Adrenal gland (tissue), 12 donors: ENCODE measurements around the gene FAM118A. TPM values are rescaled to one million over a fixed set of nuclear protein-coding genes. Genes with fewer than 3 reads are reported as not detected.

ENCODE experiments used
- DNase-seq, 7 donors: peaks; one replicate each; pipeline ENCODE4 v3.0.0-alpha.2; 2019 to 2020
- H3K27ac ChIP-seq, 5 donors: fragments of 200-600 bp; sonication (generic) in 4 of 5; 1 replicate in 3 of 5; 2 replicates in 2 of 5; pipeline versions ENCODE4 v1.5.1 to v1.8.0; 2016 to 2020; ENCODE audit warnings: mild to moderate bottlenecking in 1 of 5
- H3K27me3 ChIP-seq: fragments of 200-600 bp; 2 replicates; pipeline ENCODE4 v1.8.0; 2021
- H3K36me3 ChIP-seq, 2 donors: fragments of 200-600 bp; replicated peaks in 1 of 2; 1 replicate in 1 of 2; 2 replicates in 1 of 2; pipeline versions ENCODE4 v1.5.1 to v1.8.0; 2018 to 2022
- H3K4me1 ChIP-seq, 2 donors: fragments of 200-600 bp; replicated peaks in 1 of 2; 1 replicate in 1 of 2; 2 replicates in 1 of 2; pipeline versions ENCODE4 v1.5.1 to v1.8.0; 2018 to 2021
- H3K4me3 ChIP-seq, 4 donors: fragments of 200-600 bp; sonication (generic) in 3 of 4; one replicate each; pipeline ENCODE4 v1.5.1; 2016 to 2018
- H3K9me3 ChIP-seq, 3 donors: fragments of 200-600 bp; sonication (generic) in 1 of 3; replicated peaks in 1 of 3; 1 replicate in 2 of 3; 2 replicates in 1 of 3; pipeline versions ENCODE4 v1.5.1 to v1.8.0; 2016 to 2021
- CTCF ChIP-seq, 6 experiments: fragments of 450-650 bp in 4 of 6; fragments of 200-600 bp in 2 of 6; sonication (generic) in 1 of 6; IDR thresholded peaks; 1 replicate in 5 of 6; 2 replicates in 1 of 6; pipeline versions ENCODE4 v1.5.1 to v1.8.0; 2016 to 2021; ENCODE audit warnings: antibody characterized with exemption in 6 of 6, mild to moderate bottlenecking in 2 of 6, moderate library complexity in 1 of 6
- POLR2A ChIP-seq, 2 donors: fragments of 450-650 bp; IDR thresholded peaks; one replicate each; pipeline ENCODE4 v1.6.1; 2017; ENCODE audit warnings: antibody characterized with exemption in 2 of 2, mild to moderate bottlenecking in 2 of 2, moderate library complexity in 1 of 2
- WGBS, 4 donors: extraction: QIAGEN DNeasy Blood & Tissue Kit in 2 of 4; methylation state at CpG; one replicate each; pipeline versions ENCODE4 v1.1.5 to v1.1.7; 2013 to 2017; 5-methylcytosine and 5-hydroxymethylcytosine counted together
- intact Hi-C, 2 donors: fragments of 100-400 bp; cut with DNase I; formaldehyde crosslinking; loops; one replicate each; pipeline versions ENCODE4 v1.14.1 to v1.15.0; 2022 to 2023
- polyA plus RNA-seq, 3 donors: library from polyadenylated mRNA; stranded (reverse); fragments of 200-250 nt in 2 of 3; fragments of 350-450 nt in 1 of 3; fragmentation: Illumina TruSeq in 1 of 3; extraction: RNeasy Lipid Tissue Mini Kit (QIAGEN cat#74804) in 1 of 3; gene quantifications; one replicate each; pipeline ENCODE4 v1.2.3, GENCODE V29; 2013 to 2014
- total RNA-seq, 9 donors: library from RNA; depleted of rRNA in 4 of 9; stranded (reverse); fragments of >200 nt in 4 of 9; fragments of 120-200 nt in 1 of 9; fragmentation: NEBNext Ultra II Directional in 1 of 9; extraction: Animal tissue kit (Norgen Biotek cat#: 25700) in 1 of 9; gene quantifications; one replicate each; pipeline versions ENCODE4 v1.1.0 to v1.2.4, GENCODE V29; 2013 to 2023
- donor health status: healthy with polysubstance abuse.
- donor health status: Bipolar disorder and iron deficiency.
- donor health status: DM: yes; HTN: yes; CAD: no.
- donor health status: DM: no; HTN: no; CAD: no.
- donor health status: DM: no; HTN: no; CAD: no.
- donor health status: DM: yes; HTN: yes; CAD: no.

The FAM118A gene
- total and polyA plus RNA-seq, 12 donors: 6.8 to 101 (median 17.5) TPM

- peaks cover 0 to 22% of the 10 kb centered on the region in 2 donors for H3K4me1 ChIP-seq
- H3K9me3 ChIP-seq: no peaks in the 10 kb centered on the region
- peak overlapping the region in 2 of 5 donors; percentile 70 to 81 for H3K27ac ChIP-seq
- intact Hi-C loops: no loop called here
- H3K4me3 ChIP-seq: no peak overlapping the region
- H3K27me3 ChIP-seq: no peaks in the 10 kb centered on the region
- DNase-seq: no peak
- TF ChIP-seq POLR2A (IDR thresholded peaks at IDR 0.05) (no peak), CTCF (IDR thresholded peaks at IDR 0.05) (no peak)
- 62 to 72% (median 66%) methylated on average over 5 of the region's 5 CpGs for WGBS, 4 donors
- H3K36me3 ChIP-seq: peaks cover 0 to 15% of the 10 kb centered on the region in 2 donors
Measured at GRCh38 chr22:45319324-45319685, 9.6 kb downstream of the FAM118A start.

GRCh38 chr22:45320357-45320976, 10.7 kb downstream of the FAM118A start:
- Histone ChIP-seq H3K9me3 (no peaks in the 10 kb centered on the region), H3K4me3 (no peak overlapping the region), H3K4me1 (peaks cover 0 to 22% of the 10 kb centered on the region in 2 donors), H3K36me3 (peaks cover 0 to 18% of the 10 kb centered on the region in 2 donors), H3K27me3 (no peaks in the 10 kb centered on the region), H3K27ac (no peak overlapping the region)
- no peak for DNase-seq
- WGBS, 4 donors: 88 to 95% (median 92%) methylated on average over 9 of the region's 9 CpGs
- intact Hi-C loops: no loop called here
- TF ChIP-seq POLR2A (IDR thresholded peaks at IDR 0.05): no peak
- TF ChIP-seq CTCF (IDR thresholded peaks at IDR 0.05): no peak

GRCh38 chr22:45321827-45322226, 12.1 kb downstream of the FAM118A start:
- Histone ChIP-seq H3K27me3 (no peaks in the 10 kb centered on the region), H3K27ac (no peak overlapping the region), H3K4me1 (peaks cover 0 to 22% of the 10 kb centered on the region in 2 donors), H3K4me3 (no peak overlapping the region), H3K36me3 (peaks cover 0 to 18% of the 10 kb centered on the region in 2 donors), H3K9me3 (no peaks in the 10 kb centered on the region)
- intact Hi-C loops: no loop called here
- 88 to 96% (median 90%) methylated on average over 12 of the region's 12 CpGs for WGBS, 4 donors
- no peak for DNase-seq
- TF ChIP-seq POLR2A (IDR thresholded peaks at IDR 0.05) (no peak), CTCF (IDR thresholded peaks at IDR 0.05) (no peak)

GRCh38 chr22:45322873-45323525, 13.3 kb downstream of the FAM118A start:
- DNase-seq: no peak
- peaks cover 0 to 18% of the 10 kb centered on the region in 2 donors for H3K36me3 ChIP-seq
- no peak overlapping the region for H3K4me3 ChIP-seq
- intact Hi-C loops: no loop called here
- H3K27me3 ChIP-seq: no peaks in the 10 kb centered on the region
- H3K9me3 ChIP-seq: no peaks in the 10 kb centered on the region
- TF ChIP-seq POLR2A (IDR thresholded peaks at IDR 0.05) (no peak), CTCF (IDR thresholded peaks at IDR 0.05) (no peak)
- 88 to 93% (median 93%) methylated on average over 23 to 24 of the region's 24 CpGs for WGBS, 4 donors
- peaks cover 0 to 16% of the 10 kb centered on the region in 2 donors for H3K4me1 ChIP-seq
- no peak overlapping the region for H3K27ac ChIP-seq
